ENCODE results near the gene ERC1.
"Not testable (repeated sequence)": the region's sequence is repeated elsewhere in the genome, so short reads cannot be mapped to it uniquely, and the experiment has no call there.

Gene ERC1

GRCh38 chr12:1329784-1330476, 338.9 kb downstream of the ERC1 start:
- DNase-seq, result no peak

- DNase-seq, result no peak
Measured at GRCh38 chr12:1330477-1330827, 339.4 kb downstream of the ERC1 start.

- no peak for DNase-seq
Measured at GRCh38 chr12:1332327-1332726, 341.3 kb downstream of the ERC1 start.

- no peak for DNase-seq
Measured at GRCh38 chr12:1338483-1339177, 347.6 kb downstream of the ERC1 start.

GRCh38 chr12:1339178-1339541, 348.1 kb downstream of the ERC1 start:
- DNase-seq, result not testable (repeated sequence)

GRCh38 chr12:1339618-1340319, 348.7 kb downstream of the ERC1 start:
- DNase-seq, result no peak

GRCh38 chr12:1341270-1341669, 350.2 kb downstream of the ERC1 start:
- DNase-seq, result not testable (repeated sequence)

- DNase-seq, result no peak
Measured at GRCh38 chr12:1343422-1343821, 352.4 kb downstream of the ERC1 start.

- DNase-seq, result no peak
Measured at GRCh38 chr12:1344245-1344644, 353.2 kb downstream of the ERC1 start.

GRCh38 chr12:1346126-1346525, 355.1 kb downstream of the ERC1 start:
- DNase-seq, result no peak

GRCh38 chr12:1347294-1347693, 356.3 kb downstream of the ERC1 start:
- DNase-seq, result no peak

GRCh38 chr12:1348606-1349005, 357.6 kb downstream of the ERC1 start:
- no peak for DNase-seq

- DNase-seq, result no peak
Measured at GRCh38 chr12:1350055-1350933, 359.3 kb downstream of the ERC1 start.

GRCh38 chr12:1350934-1351240, 359.9 kb downstream of the ERC1 start:
- no peak for DNase-seq

GRCh38 chr12:1351926-1352325, 360.9 kb downstream of the ERC1 start:
- DNase-seq, result no peak

- no peak for DNase-seq
Measured at GRCh38 chr12:1353451-1353850, 362.4 kb downstream of the ERC1 start.

- no peak for DNase-seq
Measured at GRCh38 chr12:1355396-1355795, 364.4 kb downstream of the ERC1 start.

- not testable (repeated sequence) for DNase-seq
Measured at GRCh38 chr12:1355871-1356270, 364.8 kb downstream of the ERC1 start.

GRCh38 chr12:1356285-1356684, 365.3 kb downstream of the ERC1 start:
- no peak for DNase-seq

GRCh38 chr12:1357171-1357570, 366.1 kb downstream of the ERC1 start:
- no peak for DNase-seq

- no peak for DNase-seq
Measured at GRCh38 chr12:1357711-1358110, 366.7 kb downstream of the ERC1 start.

GRCh38 chr12:1360441-1361210, 369.6 kb downstream of the ERC1 start:
- DNase-seq, result no peak

All from left hindlimb (tissue), 1 donor.